PC-3 (cell line): ENCODE results near the gene CHST8. TPM values are rescaled to one million over a fixed set of nuclear protein-coding genes. Genes with fewer than 3 reads are reported as not detected.

Experiments used
- ATAC-seq: fragments of 200-7000 bp; cut with Tn5 transposase; 2 replicates; pipeline ENCODE4 v1.9.1; 2020; ENCODE audit warnings: mild to moderate bottlenecking, moderate library complexity
- BruUV-seq: library from RNA; stranded (reverse); fragments of 400-500 nt; replicated peaks from 2 replicates; lab custom pipeline; 2021; lab: Mats Ljungman, UMichigan
- CTCF ChIA-PET: fragments of 300-600 bp; sonication (Branson Sonifier 250); formaldehyde crosslinking; loops from one replicate; lab custom pipeline; 2022; ENCODE audit warnings: antibody characterized with exemption; lab: Charles Lee
- POLR2A ChIA-PET: fragments of 300-600 bp; sonication (Branson Sonifier 250); formaldehyde crosslinking; loops from one replicate; lab custom pipeline; 2022; ENCODE audit warnings: antibody characterized with exemption; ENCODE audit not compliant: unreplicated experiment; lab: Charles Lee
- DNase-seq: peaks from one replicate; pipeline ENCODE4 v3.0.0-alpha.2; 2015
- H2AFZ ChIP-seq: fragments of 300-600 bp; sonication (generic); 2 replicates; pipeline ENCODE4 v1.6.0; 2016; ENCODE audit warnings: antibody characterized with exemption, low read length
- H3F3A ChIP-seq: fragments of 300-600 bp; sonication (generic); one replicate; pipeline ENCODE4 v1.6.0; 2017; ENCODE audit warnings: antibody characterized with exemption, low read length, control low read depth, mild to moderate bottlenecking; ENCODE audit not compliant: unreplicated experiment
- H3K27ac ChIP-seq: fragments of 300-600 bp; sonication (generic); 2 replicates; pipeline ENCODE4 v1.5.1; 2016; ENCODE audit warnings: mild to moderate bottlenecking, low read length
- H3K27me3 ChIP-seq: fragments of 300-600 bp; sonication (generic); 2 replicates; pipeline ENCODE4 v1.6.1; 2016; ENCODE audit warnings: low read length, mixed read lengths
- H3K36me3 ChIP-seq: fragments of 300-600 bp; sonication (generic); 2 replicates; pipeline ENCODE4 v1.6.1; 2016; ENCODE audit warnings: low read depth, mixed run types, low read length, mixed read lengths
- H3K4me1 ChIP-seq: fragments of 300-600 bp; sonication (generic); 2 replicates; pipeline ENCODE4 v1.5.1; 2016; ENCODE audit warnings: low read length; ENCODE audit not compliant: insufficient read depth
- H3K4me2 ChIP-seq: fragments of 300-600 bp; sonication (generic); 2 replicates; pipeline ENCODE4 v1.6.0; 2016; ENCODE audit warnings: low read length
- H3K4me3 ChIP-seq: fragments of 300-600 bp; sonication (generic); 2 replicates; pipeline ENCODE4 v1.5.1; 2016; ENCODE audit warnings: mild to moderate bottlenecking, low read length, mixed read lengths
- H3K79me2 ChIP-seq: fragments of 300-600 bp; sonication (generic); 2 replicates; pipeline ENCODE4 v1.6.1; 2017; ENCODE audit warnings: low read length, mixed read lengths
- H3K9ac ChIP-seq: fragments of 300-600 bp; sonication (generic); 2 replicates; pipeline ENCODE4 v1.6.0; 2016; ENCODE audit warnings: mild to moderate bottlenecking, low read length
- H3K9me2 ChIP-seq: fragments of 300-600 bp; sonication (generic); replicated peaks from 2 replicates; pipeline ENCODE4 v1.6.1; 2016; ENCODE audit warnings: mixed run types, low read length, mixed read lengths
- H3K9me3 ChIP-seq: fragments of 300-600 bp; sonication (generic); 2 replicates; pipeline ENCODE4 v1.6.1; 2016; ENCODE audit warnings: low read length, mixed read lengths
- H4K20me1 ChIP-seq: fragments of 300-600 bp; sonication (generic); 2 replicates; pipeline ENCODE4 v1.6.1; 2016; ENCODE audit warnings: low read length, mixed read lengths
- EZH2 ChIP-seq: fragments of 300-600 bp; sonication (generic); IDR thresholded peaks from one replicate; pipeline ENCODE4 v1.6.1; 2017; ENCODE audit warnings: antibody characterized with exemption, mild to moderate bottlenecking, low read length; ENCODE audit not compliant: unreplicated experiment
- EZH2phosphoT487 ChIP-seq: fragments of 300-600 bp; sonication (generic); IDR thresholded peaks from 2 replicates; pipeline ENCODE4 v1.6.1; 2018; ENCODE audit warnings: mild to moderate bottlenecking, antibody characterized with exemption, low read length, borderline replicate concordance
- intact Hi-C: fragments of 100-400 bp; cut with micrococcal nuclease; formaldehyde crosslinking; loops from 2 replicates; pipeline ENCODE4 v1.9.0; 2023
- total RNA-seq: library from RNA; depleted of rRNA; stranded (reverse); fragments of >200 nt; gene quantifications from 2 replicates; pipeline ENCODE4 v1.2.3, GENCODE V29; 2014
- TF ChIP-seq, protein P1 (sequence below): fragments of 300-600 bp; sonication (generic); conservative IDR thresholded peaks from 2 replicates; pipeline ENCODE4 v1.5.1; 2017; ENCODE audit warnings: antibody characterized with exemption, low read depth, mild to moderate bottlenecking, low read length

CHST8 gene
- total RNA-seq, 1 experiment from 2014 or later, result 0.36 TPM

DNA sequence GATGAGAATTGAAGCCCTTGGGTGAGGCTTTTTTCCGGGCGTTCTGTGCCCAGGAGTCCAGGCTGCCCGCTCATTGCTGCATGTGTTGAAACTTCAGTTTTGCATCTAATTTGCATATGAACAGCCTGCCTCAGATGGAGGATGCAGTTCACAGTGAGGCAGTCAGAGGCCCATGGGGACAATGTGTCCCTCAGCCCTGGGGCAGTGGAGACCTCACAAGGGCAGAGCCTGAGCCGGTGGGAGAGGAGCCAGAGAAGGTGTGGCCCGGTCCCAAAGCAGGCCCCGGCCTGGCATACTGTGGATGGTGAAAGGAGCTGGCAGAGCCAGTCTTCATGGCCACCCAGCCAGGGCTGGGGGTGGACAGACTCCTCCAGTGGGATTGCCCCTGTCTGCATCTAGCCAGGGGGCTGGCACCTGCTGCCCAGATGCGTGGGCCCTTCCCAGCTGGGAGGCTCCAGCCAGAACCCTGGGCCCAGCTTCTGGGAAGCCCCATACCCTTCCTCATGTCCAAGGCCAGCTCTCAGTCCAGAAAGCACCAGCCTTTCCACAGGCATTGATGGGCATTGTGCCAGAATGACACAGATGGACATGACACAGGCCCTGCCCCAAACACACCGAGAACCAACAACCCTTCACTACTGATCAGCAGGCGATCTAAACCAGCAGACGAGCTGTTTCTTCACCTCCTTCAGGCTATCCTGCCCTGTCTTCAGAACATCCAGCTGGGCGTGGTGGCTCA, 142.0 kb downstream of the CHST8 start:
- Histone ChIP-seq H3K4me1 (no peaks in the 10 kb centered on the region), H3K27ac (no peak overlapping the region), H3K9me2 (no peaks in the 10 kb centered on the region), H3K9ac (no peak overlapping the region), H3K36me3 (no peaks in the 10 kb centered on the region), H3K79me2 (no peaks in the 10 kb centered on the region), H3K4me3 (no peak overlapping the region), H4K20me1 (no peaks in the 10 kb centered on the region), H3F3A (no peaks in the 10 kb centered on the region), H3K4me2 (no peak overlapping the region), H2AFZ (no peak overlapping the region), H3K9me3 (no peaks in the 10 kb centered on the region), H3K27me3 (no peaks in the 10 kb centered on the region)
- ChIA-PET POLR2A (no interaction called here), CTCF (no interaction called here)
- intact Hi-C loops, result no loop called here
- ATAC-seq, result no peak
- DNase-seq, result no peak
- TF ChIP-seq, protein P1, sequence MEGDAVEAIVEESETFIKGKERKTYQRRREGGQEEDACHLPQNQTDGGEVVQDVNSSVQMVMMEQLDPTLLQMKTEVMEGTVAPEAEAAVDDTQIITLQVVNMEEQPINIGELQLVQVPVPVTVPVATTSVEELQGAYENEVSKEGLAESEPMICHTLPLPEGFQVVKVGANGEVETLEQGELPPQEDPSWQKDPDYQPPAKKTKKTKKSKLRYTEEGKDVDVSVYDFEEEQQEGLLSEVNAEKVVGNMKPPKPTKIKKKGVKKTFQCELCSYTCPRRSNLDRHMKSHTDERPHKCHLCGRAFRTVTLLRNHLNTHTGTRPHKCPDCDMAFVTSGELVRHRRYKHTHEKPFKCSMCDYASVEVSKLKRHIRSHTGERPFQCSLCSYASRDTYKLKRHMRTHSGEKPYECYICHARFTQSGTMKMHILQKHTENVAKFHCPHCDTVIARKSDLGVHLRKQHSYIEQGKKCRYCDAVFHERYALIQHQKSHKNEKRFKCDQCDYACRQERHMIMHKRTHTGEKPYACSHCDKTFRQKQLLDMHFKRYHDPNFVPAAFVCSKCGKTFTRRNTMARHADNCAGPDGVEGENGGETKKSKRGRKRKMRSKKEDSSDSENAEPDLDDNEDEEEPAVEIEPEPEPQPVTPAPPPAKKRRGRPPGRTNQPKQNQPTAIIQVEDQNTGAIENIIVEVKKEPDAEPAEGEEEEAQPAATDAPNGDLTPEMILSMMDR, result no peak
- no peak for TF ChIP-seq EZH2
- no peak for TF ChIP-seq EZH2phosphoT487
- no TSS peak for BruUV-seq

DNA sequence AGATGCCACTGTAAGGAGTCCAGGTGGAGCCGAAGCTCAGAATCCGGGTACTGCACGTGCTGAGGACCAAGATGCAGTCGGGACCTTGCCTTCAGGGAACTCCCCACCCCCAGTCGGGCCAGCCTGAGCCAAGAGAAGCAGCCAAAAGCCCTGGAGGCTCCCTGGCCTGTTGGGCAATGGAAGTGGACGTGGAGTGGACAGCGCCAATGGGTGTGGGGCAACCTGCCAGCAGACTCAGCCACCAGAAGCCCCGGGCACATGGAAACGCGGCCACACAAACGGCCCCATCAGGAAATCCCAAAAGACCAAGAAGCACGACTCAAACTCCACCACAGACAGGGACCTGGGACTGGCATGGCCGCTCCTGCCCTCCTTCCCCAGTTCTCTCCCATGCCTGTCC, 144.9 kb downstream of the CHST8 start:
- Histone ChIP-seq H3K36me3 (no peaks in the 10 kb centered on the region), H3K4me3 (no peak overlapping the region), H4K20me1 (no peaks in the 10 kb centered on the region), H2AFZ (no peak overlapping the region), H3K9ac (no peak overlapping the region), H3K4me1 (no peaks in the 10 kb centered on the region), H3F3A (no peaks in the 10 kb centered on the region), H3K4me2 (no peak overlapping the region), H3K9me2 (no peaks in the 10 kb centered on the region), H3K27me3 (no peaks in the 10 kb centered on the region), H3K79me2 (no peaks in the 10 kb centered on the region), H3K27ac (no peak overlapping the region), H3K9me3 (no peaks in the 10 kb centered on the region)
- CTCF ChIA-PET, result no interaction called here
- TF ChIP-seq, protein P1, result no peak
- TF ChIP-seq EZH2 (no peak), EZH2phosphoT487 (no peak)
- ATAC-seq (no peak), DNase-seq (no peak)
- POLR2A ChIA-PET, result no interaction called here
- no TSS peak for BruUV-seq
- intact Hi-C loops, result no loop called here

DNA sequence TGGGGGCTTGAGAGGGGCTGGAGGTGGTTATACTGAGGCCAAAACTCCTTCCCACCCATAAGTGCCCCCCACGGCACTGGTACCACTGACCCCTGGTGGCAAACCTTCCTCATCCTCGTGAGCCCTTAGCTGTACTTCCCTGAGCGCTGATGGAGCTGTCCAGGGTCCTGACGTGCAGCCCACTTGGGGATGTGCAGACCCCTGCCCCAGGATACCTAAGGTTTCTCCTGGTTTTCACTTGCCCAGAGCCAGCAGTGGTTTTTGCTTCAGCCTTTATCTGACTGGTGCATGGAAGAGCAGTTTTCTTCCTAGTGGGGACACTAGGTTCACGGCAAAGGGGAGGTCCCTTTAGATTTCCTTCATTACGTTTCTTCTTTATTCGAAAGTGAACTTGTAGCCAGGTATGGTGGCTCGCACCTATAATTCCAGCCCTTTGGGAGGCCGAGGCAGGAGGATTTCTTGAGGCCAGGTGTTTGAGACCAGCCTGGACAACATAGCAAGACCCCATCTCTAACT, 146.2 kb downstream of the CHST8 start:
- Histone ChIP-seq H3K9me2 (no peaks in the 10 kb centered on the region), H3K27ac (no peak overlapping the region), H3K9me3 (no peaks in the 10 kb centered on the region), H3K4me2 (no peak overlapping the region), H3K4me3 (no peak overlapping the region), H2AFZ (no peak overlapping the region), H3K36me3 (no peaks in the 10 kb centered on the region), H3F3A (no peaks in the 10 kb centered on the region), H3K79me2 (no peaks in the 10 kb centered on the region), H4K20me1 (no peaks in the 10 kb centered on the region), H3K4me1 (no peaks in the 10 kb centered on the region), H3K27me3 (no peaks in the 10 kb centered on the region), H3K9ac (no peak overlapping the region)
- TF ChIP-seq EZH2 (no peak), EZH2phosphoT487 (no peak)
- TF ChIP-seq, protein P1, result no peak; the same call in 1 of the 2 replicates
- intact Hi-C loops, result no loop called here
- ATAC-seq, result no peak
- POLR2A ChIA-PET, result no interaction called here
- BruUV-seq, result no TSS peak
- CTCF ChIA-PET, result no interaction called here
- DNase-seq, result peak; percentile 25
